HuH-7 (cell line): ENCODE results near the gene KRT26.
A peak's percentile ranks its signal among the peaks of the same experiment; 100 is the strongest.
"Not testable (repeated sequence)": the region's sequence is repeated elsewhere in the genome, so short reads cannot be mapped to it uniquely, and the experiment has no call there.

ENCODE experiments used
- DNase-seq: peaks from one replicate; pipeline ENCODE4 v3.0.0; 2011; ENCODE audit warnings: low spot score

KRT26 gene

GRCh38 chr17:40772101-40772500 is at the start of gene KRT26:
KRT26 (minus strand) TSS chr17:40772201; CDS start chr17:40772113, 88 bp downstream.
- DNase-seq: no peak

- no peak for DNase-seq
These were observed 49.5 kb upstream of the KRT26 start for GRCh38 chr17:40821536-40821935.

DNA sequence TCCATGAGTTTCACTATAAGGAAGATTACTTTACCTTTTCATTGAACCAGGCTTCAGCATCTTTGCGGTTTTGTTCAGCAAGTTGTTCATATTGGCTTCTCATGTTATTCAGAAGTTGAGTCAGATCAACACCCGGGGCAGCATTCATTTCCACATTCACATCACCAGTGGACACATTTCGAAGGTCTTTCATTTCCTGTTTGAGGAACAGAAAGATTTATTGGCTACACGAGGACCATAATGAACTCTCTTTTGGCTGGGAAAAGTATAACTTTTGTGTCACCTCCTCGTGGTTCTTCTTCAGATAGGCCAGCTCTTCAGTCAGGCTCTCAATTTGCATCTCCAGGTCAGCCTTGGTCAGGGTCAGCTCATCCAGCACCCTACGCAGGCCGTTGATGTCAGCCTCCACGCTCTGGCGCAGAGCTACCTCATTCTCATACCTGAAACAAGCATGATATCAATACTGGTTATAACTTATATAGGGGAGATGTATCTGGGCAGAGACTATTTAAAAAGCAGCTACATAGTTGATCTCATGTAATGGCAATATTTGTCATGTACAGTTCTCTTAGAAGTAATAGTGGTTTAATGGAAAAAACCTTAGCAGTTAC is 48.3 kb upstream of the KRT26 start:
- DNase-seq: no peak

GRCh38 chr17:40819528-40820125 is 47.6 kb upstream of the KRT26 start:
- peak; percentile 5 for DNase-seq

DNA sequence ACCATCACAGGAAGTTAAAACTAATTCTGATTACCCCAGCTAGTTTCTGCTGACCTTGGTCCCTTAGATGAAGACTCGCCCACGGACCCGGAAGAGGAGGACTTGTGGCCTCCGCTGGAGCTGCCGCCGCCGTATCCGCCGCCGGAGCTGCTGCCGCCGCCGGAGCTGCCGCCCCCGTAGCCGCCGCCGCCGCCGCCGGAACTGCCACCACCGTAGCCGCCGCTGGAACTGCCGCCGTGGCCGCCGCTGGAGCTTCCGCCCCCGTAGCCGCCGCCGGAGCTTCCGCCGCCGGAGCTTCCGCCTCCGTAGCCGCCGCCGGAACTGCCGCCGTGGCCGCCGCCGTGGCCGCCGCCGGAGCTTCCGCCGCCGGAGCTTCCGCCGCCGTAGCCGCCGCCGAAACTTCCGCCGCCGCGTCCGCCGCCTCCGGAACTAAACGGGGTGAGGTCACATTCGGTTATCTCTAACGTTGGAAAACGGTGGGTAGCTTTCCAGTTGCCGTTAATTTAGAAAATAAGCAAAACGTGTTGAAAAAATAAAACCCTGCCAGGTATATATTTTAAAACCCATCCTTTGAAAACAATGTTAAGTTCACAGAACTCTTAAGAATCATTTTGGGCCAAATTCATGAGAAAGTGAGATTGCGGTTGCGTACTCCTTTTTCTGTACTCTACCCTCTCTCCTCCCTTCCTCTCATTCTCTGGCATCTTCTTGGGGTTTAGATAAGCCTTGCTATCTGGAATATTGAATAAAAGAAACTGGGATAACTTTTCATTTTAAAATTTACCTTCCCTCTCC is 46.9 kb upstream of the KRT26 start:
- peak; percentile 43 for DNase-seq

- DNase-seq: no peak
These were observed 46.3 kb upstream of the KRT26 start for GRCh38 chr17:40818343-40818732.

DNA sequence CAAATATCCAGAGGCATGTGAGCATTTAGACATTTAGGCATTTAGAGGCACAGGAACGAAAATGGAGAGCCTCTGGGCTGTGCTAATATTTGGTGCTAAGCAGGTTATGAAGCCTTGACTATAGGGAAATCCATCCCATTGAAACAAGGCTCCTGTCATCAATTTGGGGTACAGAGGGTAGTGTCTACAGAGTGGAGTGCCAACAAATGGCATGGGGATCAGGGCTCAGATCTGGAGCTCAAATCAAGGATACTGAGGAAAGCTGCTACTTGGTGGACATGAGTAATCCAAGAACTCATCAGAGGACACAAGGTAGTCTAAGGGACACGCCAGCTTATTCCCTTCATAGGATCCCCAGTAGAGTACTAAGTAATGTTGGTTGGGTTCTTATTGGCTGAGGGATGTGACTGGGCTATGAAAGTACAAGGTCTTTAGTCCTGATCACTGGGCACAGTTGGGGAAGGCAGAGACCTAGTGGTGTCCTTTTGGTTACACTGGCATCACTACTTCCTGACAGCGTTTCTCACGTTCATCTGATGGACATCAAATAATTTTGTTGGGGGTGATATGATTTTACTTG is 45.2 kb upstream of the KRT26 start:
- no peak for DNase-seq

DNA sequence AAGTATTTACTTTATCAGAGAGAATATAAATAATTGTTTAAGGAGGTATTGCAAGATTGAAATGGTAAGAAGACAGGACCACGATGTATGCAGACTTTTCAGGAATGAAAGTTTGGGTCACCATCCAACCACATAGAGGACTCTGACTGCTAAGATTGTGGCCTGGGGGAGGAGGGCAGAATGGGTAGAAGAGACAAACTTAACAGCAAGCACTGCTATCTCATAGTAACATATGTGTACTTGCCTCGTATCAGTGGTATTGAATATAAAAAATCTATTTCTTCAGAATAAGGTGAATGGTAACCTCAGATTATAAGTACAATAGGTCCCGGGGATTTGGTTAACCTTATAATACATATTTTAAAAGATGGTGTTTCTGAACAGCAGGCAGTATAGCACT is 44.6 kb upstream of the KRT26 start:
- no peak for DNase-seq

GRCh38 chr17:40815381-40815780 is 43.4 kb upstream of the KRT26 start:
- DNase-seq: no peak

GRCh38 chr17:40814657-40815056 is 42.7 kb upstream of the KRT26 start:
- DNase-seq: not testable (repeated sequence)

- no peak for DNase-seq
These were observed 41.8 kb upstream of the KRT26 start for GRCh38 chr17:40813804-40814203.

GRCh38 chr17:40812639-40813038 is 40.6 kb upstream of the KRT26 start:
- no peak for DNase-seq

DNA sequence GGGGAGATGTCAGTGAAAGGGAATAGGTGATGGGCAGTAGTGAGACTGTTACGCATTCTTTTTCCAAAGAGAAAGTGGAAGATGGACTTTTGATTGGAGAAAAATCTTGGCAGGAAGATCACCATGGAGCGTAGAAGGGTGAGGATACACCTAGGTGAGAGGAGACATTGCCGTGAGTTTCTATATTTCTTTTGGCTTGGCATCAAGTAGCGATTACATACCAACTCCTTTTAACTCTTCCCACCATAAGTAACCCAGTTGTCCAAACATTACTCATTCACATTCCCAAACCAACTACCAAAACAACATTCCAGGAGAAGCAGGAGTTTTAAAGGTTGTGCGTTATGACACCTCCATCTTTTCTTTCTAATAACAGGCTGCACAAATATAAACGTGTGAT is 38.5 kb upstream of the KRT26 start:
- no peak for DNase-seq

- no peak for DNase-seq
These were observed 37.9 kb upstream of the KRT26 start for GRCh38 chr17:40809721-40810421.

DNA sequence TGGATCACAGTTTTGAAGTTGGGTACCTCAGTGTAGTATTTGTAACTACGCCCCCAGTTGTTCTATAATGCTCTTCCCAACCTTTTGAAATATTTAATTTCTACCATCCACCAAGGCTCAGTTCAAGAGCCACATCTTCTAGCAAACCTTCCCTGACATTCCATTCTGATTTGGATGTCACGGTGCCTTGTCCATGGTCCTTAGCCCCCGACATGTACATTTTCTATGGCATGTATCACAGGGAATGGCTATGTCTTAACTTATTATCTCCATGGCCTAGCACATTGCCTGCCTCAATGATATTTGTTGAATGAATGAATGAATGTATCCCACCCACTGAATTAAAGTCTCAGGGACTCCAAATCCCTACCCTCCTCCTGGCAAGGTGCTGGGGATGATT is 34.1 kb upstream of the KRT26 start:
- no peak for DNase-seq

GRCh38 chr17:40803617-40804082 is 31.6 kb upstream of the KRT26 start:
- peak; percentile 84 for DNase-seq

- DNase-seq: no peak
These were observed 29.2 kb upstream of the KRT26 start for GRCh38 chr17:40801157-40801556.

DNA sequence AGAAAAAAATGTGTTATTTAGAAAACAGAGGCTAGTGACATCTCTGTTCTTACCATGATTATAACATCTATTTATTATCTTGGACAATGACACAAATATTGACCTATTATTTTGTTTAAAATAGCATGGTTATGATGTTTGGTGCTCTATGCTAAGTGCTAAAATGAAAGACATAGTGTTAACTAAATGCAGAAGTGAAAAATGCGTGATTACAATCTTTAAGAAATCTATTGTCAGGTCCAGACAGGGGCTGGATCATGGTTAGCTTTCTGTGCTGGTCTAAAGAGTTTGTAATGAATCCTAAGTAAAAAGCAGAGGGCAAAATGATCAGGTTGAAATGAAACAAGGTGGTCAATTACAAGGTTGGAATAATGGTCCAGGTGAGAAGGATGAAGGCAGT is 28.4 kb upstream of the KRT26 start:
- no peak for DNase-seq

GRCh38 chr17:40799859-40800258 is 27.9 kb upstream of the KRT26 start, which contains the start of gene KRT28:
KRT28 (minus strand) TSS chr17:40799959; CDS start chr17:40799893, 66 bp downstream.
- no peak for DNase-seq

GRCh38 chr17:40796846-40797245 is 24.8 kb upstream of the KRT26 start:
- DNase-seq: no peak

- no peak for DNase-seq
These were observed 23.1 kb upstream of the KRT26 start for GRCh38 chr17:40795019-40795667.

GRCh38 chr17:40794466-40794865 is 22.5 kb upstream of the KRT26 start:
- DNase-seq: no peak
